Ovary (tissue), 9 donors: Measurements from ENCODE around the gene MUC5AC. TPM values are rescaled to one million over a fixed set of nuclear protein-coding genes. Genes with fewer than 3 reads are reported as not detected.

Experiments
- DNase-seq, 5 donors: peaks; one replicate each; pipeline ENCODE4 v3.0.0-alpha.2; 2019 to 2020
- H3K27ac ChIP-seq, 2 donors: fragments of 200-600 bp; one replicate each; pipeline versions ENCODE4 v1.5.1 to v1.8.0; 2019 to 2022
- H3K27me3 ChIP-seq: fragments of 200-600 bp; one replicate; pipeline ENCODE4 v1.8.0; 2022
- H3K36me3 ChIP-seq: fragments of 200-600 bp; sonication (generic); one replicate; pipeline ENCODE4 v1.5.1; 2019
- H3K4me1 ChIP-seq: one replicate; pipeline ENCODE4 v1.8.1; 2013; ENCODE audit warnings: mild to moderate bottlenecking, moderate library complexity; ENCODE audit not compliant: insufficient read depth
- H3K4me3 ChIP-seq: fragments of 200-600 bp; sonication (generic); one replicate; pipeline ENCODE4 v1.5.1; 2017
- H3K9me3 ChIP-seq, 2 donors: fragments of 200-600 bp in 1 of 2; sonication (generic) in 1 of 2; one replicate each; pipeline versions ENCODE4 v1.5.1 to v1.8.1; 2013 to 2019; ENCODE audit warnings: mild to moderate bottlenecking in 1 of 2, moderate library complexity in 1 of 2
- EP300 ChIP-seq: sonication (generic); formaldehyde crosslinking; IDR thresholded peaks from one replicate; pipeline ENCODE4 v1.6.1; 2017; ENCODE audit warnings: antibody characterized with exemption
- POLR2A ChIP-seq: fragments of 450-650 bp; IDR thresholded peaks from one replicate; pipeline ENCODE4 v1.6.1; 2017; ENCODE audit warnings: antibody characterized with exemption, mild to moderate bottlenecking, moderate library complexity
- WGBS, 3 donors: extraction: QIAGEN DNeasy Blood & Tissue Kit in 1 of 3; methylation state at CpG; one replicate each; pipeline versions ENCODE4 v1.1.5 to v1.1.7; 2013 to 2017; 5-methylcytosine and 5-hydroxymethylcytosine counted together
- intact Hi-C, 4 donors: fragments of 100-400 bp; cut with DNase I; formaldehyde crosslinking; loops; one replicate each; pipeline versions ENCODE4 v1.11.0 to v1.15.1; 2022 to 2023
- polyA plus RNA-seq, 2 donors: library from polyadenylated mRNA; stranded (reverse); fragments of 200-250 nt in 1 of 2; fragments of 350-450 nt in 1 of 2; fragmentation: Illumina TruSeq in 1 of 2; extraction: RNeasy Lipid Tissue Mini Kit (QIAGEN cat#74804) in 1 of 2; gene quantifications; one replicate each; pipeline ENCODE4 v1.2.3, GENCODE V29; 2013 to 2014
- total RNA-seq, 7 donors: library from RNA; depleted of rRNA in 2 of 7; stranded (reverse); fragments of >200 nt in 2 of 7; fragmentation: NEBNext Ultra II Directional in 3 of 7; extraction: Animal tissue kit (Norgen Biotek cat#: 25700) in 3 of 7; gene quantifications; one replicate each; pipeline versions ENCODE4 v1.1.0 to v1.2.4, GENCODE V29; 2016 to 2023
- TF ChIP-seq, protein P1 (sequence below), 3 donors: fragments of 450-650 bp in 2 of 3; fragments of 200-600 bp in 1 of 3; IDR thresholded peaks; one replicate each; pipeline versions ENCODE4 v1.5.1 to v1.8.0; 2016 to 2022; ENCODE audit warnings: antibody characterized with exemption in 3 of 3, mild to moderate bottlenecking in 1 of 3
- donor health status: DM: no; HTN: no; CAD: no; lungs with moderate emphysema.
- donor health status: DM: no; HTN: no; CAD: no.
- donor health status: Bipolar disorder and iron deficiency.
- donor health status: DM: yes; HTN: yes; CAD: no.
- donor health status: DM: no; HTN: no; CAD: no.
- donor health status: DM: yes; HTN: yes; CAD: no.

The MUC5AC gene
- total and polyA plus RNA-seq, 9 donors: 0.03 TPM; not detected in 8

DNA sequence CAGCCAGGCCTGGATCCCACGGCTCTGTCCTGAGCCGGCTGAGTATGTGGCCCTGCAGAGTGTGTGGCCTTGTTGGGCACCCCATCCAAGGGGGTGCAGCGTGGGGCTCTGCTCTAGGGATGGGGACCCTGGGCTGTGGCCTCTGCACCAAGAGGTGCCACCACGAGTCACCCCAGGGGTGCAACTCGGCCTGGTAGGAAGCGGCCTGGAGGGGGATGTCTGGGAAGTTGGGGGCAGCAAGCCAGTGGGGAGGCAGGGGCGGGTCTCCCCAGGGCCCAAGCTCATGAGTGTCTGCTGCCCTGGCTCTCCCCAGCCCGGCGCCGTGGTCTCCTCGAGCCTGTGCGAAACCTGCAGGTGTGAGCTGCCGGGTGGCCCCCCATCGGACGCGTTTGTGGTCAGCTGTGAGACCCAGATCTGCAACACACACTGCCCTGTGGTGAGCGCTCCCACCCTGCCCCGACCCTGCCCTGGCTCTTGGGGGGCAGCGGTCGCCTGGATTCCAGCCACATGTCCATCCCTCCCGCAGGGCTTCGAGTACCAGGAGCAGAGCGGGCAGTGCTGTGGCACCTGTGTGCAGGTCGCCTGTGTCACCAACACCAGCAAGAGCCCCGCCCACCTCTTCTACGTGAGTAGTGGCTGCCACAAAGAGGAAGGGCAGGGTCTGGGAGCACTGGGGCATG lies 40.9 kb downstream of the MUC5AC start:
- no peaks in the 10 kb centered on the region for H3K27me3 ChIP-seq
- no peaks in the 10 kb centered on the region for H3K36me3 ChIP-seq
- intact Hi-C loops: no loop called here
- H3K9me3 ChIP-seq: no peaks in the 10 kb centered on the region
- no peaks in the 10 kb centered on the region for H3K4me1 ChIP-seq
- TF ChIP-seq, protein P1, sequence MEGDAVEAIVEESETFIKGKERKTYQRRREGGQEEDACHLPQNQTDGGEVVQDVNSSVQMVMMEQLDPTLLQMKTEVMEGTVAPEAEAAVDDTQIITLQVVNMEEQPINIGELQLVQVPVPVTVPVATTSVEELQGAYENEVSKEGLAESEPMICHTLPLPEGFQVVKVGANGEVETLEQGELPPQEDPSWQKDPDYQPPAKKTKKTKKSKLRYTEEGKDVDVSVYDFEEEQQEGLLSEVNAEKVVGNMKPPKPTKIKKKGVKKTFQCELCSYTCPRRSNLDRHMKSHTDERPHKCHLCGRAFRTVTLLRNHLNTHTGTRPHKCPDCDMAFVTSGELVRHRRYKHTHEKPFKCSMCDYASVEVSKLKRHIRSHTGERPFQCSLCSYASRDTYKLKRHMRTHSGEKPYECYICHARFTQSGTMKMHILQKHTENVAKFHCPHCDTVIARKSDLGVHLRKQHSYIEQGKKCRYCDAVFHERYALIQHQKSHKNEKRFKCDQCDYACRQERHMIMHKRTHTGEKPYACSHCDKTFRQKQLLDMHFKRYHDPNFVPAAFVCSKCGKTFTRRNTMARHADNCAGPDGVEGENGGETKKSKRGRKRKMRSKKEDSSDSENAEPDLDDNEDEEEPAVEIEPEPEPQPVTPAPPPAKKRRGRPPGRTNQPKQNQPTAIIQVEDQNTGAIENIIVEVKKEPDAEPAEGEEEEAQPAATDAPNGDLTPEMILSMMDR (IDR thresholded peaks at IDR 0.05): no peak
- TF ChIP-seq EP300 (no peak), POLR2A (no peak)
- WGBS, 3 donors: 68 to 77% (median 73%) methylated on average over 24 to 26 of the region's 26 CpGs
- H3K4me3 ChIP-seq: no peak overlapping the region
- H3K27ac ChIP-seq: no peak overlapping the region
- DNase-seq: peak in 2 of 5 donors; percentile 5 to 15

DNA sequence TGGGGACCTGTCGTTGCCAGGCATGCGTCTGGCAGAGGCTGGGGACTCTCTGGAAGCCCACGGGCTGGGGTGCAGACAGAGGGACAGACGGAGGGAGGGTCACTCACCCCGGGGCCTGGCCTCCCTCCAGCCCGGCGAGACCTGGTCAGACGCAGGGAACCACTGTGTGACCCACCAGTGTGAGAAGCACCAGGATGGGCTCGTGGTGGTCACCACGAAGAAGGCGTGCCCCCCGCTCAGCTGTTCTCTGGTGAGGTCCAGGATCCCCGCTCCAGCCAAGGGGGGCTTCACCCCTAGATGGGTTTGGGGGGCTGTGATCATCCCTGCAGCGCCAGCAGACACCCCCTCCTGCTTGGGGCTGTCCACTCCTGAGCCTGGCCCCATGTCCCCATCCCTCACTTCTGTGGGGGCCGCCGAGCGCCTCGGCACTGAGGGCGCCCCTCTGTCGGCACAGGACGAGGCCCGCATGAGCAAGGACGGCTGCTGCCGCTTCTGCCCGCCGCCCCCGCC lies 41.5 kb downstream of the MUC5AC start:
- whole genome bisulfite sequencing, 3 donors: 62 to 67% (median 63%) methylated on average over 26 to 27 of the region's 27 CpGs
- no peak overlapping the region for H3K27ac ChIP-seq
- no peaks in the 10 kb centered on the region for H3K36me3 ChIP-seq
- H3K27me3 ChIP-seq: no peaks in the 10 kb centered on the region
- intact Hi-C loops: no loop called here
- no peaks in the 10 kb centered on the region for H3K4me1 ChIP-seq
- TF ChIP-seq EP300: no peak
- no peak for TF ChIP-seq POLR2A
- TF ChIP-seq, protein P1 (IDR thresholded peaks at IDR 0.05): no peak
- no peak overlapping the region for H3K4me3 ChIP-seq
- peak in 1 of 5 donors; percentile 6 for DNase-seq
- H3K9me3 ChIP-seq: no peaks in the 10 kb centered on the region

DNA sequence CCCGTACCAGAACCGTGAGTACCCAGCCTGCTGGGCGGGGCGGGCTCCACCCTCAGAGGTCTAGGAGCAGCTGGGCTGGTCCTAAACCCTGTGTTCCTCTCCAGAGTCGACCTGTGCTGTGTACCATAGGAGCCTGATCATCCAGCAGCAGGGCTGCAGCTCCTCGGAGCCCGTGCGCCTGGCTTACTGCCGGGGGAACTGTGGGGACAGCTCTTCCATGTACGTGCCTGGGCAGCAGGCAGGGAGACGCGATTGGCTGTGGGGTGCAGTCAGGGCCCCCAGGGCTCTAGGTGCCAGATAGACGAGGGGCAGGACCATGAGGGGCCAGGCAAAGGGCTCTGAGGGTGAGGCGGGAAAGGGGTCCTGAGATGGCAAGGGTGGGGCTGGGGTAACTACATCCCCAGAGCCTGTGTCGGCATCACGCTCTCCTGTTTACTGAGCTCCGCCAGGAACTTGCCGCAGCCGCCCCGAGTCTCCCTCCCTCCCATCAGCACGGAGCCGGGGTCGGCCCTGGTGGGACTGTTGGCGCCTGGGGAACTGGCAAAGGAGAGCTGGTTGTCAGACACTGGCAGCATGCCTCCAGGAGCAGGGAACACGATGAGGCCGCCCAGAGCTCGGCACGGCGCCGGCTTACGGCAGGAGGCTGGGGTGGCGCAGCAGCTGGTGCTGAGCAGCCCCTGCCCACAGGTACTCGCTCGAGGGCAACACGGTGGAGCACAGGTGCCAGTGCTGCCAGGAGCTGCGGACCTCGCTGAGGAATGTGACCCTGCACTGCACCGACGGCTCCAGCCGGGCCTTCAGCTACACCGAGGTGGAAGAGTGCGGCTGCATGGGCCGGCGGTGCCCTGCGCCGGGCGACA lies 42.2 kb downstream of the MUC5AC start:
- intact Hi-C loops: loop anchor here in 3 of 4 donors (5.0 to 10.0 kb wide), 4 partner anchors 317 to 375 kb away; partner anchors contain the start of gene DUSP8 (in 2 of the 3)
- H3K4me1 ChIP-seq: no peaks in the 10 kb centered on the region

DNA sequence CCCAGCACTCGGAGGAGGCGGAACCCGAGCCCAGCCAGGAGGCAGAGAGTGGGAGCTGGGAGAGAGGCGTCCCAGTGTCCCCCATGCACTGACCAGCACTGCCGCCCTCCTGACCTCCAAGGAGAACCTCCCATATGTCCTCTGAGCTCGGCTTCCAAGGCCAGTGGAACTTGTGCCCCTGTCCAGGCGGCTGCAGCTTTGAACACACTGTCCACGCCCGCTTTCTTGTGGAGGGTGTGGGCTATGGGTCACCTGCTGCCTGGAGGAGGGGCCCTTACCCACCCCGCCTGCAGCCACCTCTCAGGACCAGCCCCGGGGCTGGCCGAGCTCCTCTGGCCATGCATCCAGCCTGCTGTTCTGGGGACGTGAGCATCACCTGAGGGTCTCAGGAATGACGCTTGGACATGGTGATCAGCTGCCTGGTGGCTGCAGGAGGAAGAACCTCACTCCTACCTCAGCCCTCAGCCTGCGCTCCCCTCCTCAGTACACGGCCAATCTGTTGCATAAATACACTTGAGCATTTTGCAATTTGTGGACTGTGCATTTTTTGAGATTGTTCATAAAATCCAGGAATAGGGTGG lies 42.9 kb downstream of the MUC5AC start:
- intact Hi-C loops: loop anchor here in 3 of 4 donors (5.0 to 10.0 kb wide), 4 partner anchors 317 to 374 kb away; partner anchors contain the start of gene DUSP8 (in 2 of the 3)
- H3K27ac ChIP-seq: no peak overlapping the region
- WGBS, 3 donors: 46 to 54% (median 53%) methylated on average over 14 to 16 of the region's 16 CpGs
- H3K27me3 ChIP-seq: no peaks in the 10 kb centered on the region
- H3K36me3 ChIP-seq: no peaks in the 10 kb centered on the region
- H3K4me1 ChIP-seq: no peaks in the 10 kb centered on the region
- no peak overlapping the region for H3K4me3 ChIP-seq
- TF ChIP-seq POLR2A (no peak), EP300 (no peak)
- TF ChIP-seq, protein P1 (IDR thresholded peaks at IDR 0.05): no peak
- DNase-seq: peak in 1 of 5 donors; percentile 9
- no peaks in the 10 kb centered on the region for H3K9me3 ChIP-seq

More for the DNA sequence above, 42.2 kb downstream of the MUC5AC start:
- peak in 2 of 5 donors; percentile 7 to 8 for DNase-seq
- Histone ChIP-seq H3K27ac (no peak overlapping the region), H3K4me3 (no peak overlapping the region), H3K36me3 (no peaks in the 10 kb centered on the region), H3K9me3 (no peaks in the 10 kb centered on the region), H3K27me3 (no peaks in the 10 kb centered on the region)
- TF ChIP-seq EP300: no peak
- 42 to 48% (median 46%) methylated on average over 40 to 47 of the region's 47 CpGs for WGBS, 3 donors
